H9 (cell line): ENCODE measurements around the gene SEC23IP. TPM values are rescaled to one million over a fixed set of nuclear protein-coding genes. Genes with fewer than 3 reads are reported as not detected.

Source experiments
- DNase-seq: peaks from one replicate; pipeline ENCODE4 v3.0.0-alpha.2; 2017
- H2AFZ ChIP-seq: one replicate; pipeline ENCODE4 v1.6.1; 2013; ENCODE audit warnings: mild to moderate bottlenecking, low read length, control low read depth, moderate library complexity
- H2AK5ac ChIP-seq: 2 replicates; pipeline ENCODE4 v1.6.1; 2013; ENCODE audit warnings: low read length, control low read depth, mixed read lengths; ENCODE audit not compliant: insufficient read length
- H2BK120ac ChIP-seq: one replicate; pipeline ENCODE4 v1.6.1; 2013; ENCODE audit warnings: low read depth, mild to moderate bottlenecking, low read length, control low read depth, inconsistent platforms; ENCODE audit not compliant: poor library complexity, severe bottlenecking
- H2BK12ac ChIP-seq: 2 replicates; pipeline ENCODE4 v1.6.1; 2013; ENCODE audit warnings: low read length, control low read depth, mixed read lengths, low read depth; ENCODE audit not compliant: insufficient read length
- H2BK15ac ChIP-seq: 2 replicates; pipeline ENCODE4 v1.6.1; 2013; ENCODE audit warnings: low read depth, low read length, control low read depth
- H2BK20ac ChIP-seq: one replicate; pipeline ENCODE4 v1.6.1; 2013; ENCODE audit warnings: low read depth, mild to moderate bottlenecking, low read length, control low read depth, inconsistent platforms; ENCODE audit not compliant: poor library complexity, severe bottlenecking
- H2BK5ac ChIP-seq: 2 replicates; pipeline ENCODE4 v1.6.1; 2013; ENCODE audit warnings: low read length, control low read depth, mixed read lengths; ENCODE audit not compliant: insufficient read length
- H3K14ac ChIP-seq: 2 replicates; pipeline ENCODE4 v1.6.1; 2013; ENCODE audit warnings: low read length, control low read depth; ENCODE audit not compliant: insufficient read depth
- H3K18ac ChIP-seq: 2 replicates; pipeline ENCODE4 v1.6.1; 2013; ENCODE audit warnings: low read depth, mild to moderate bottlenecking, mixed read lengths, low read length, control low read depth; ENCODE audit not compliant: insufficient read length
- H3K23ac ChIP-seq: 2 replicates; pipeline ENCODE4 v1.6.1; 2013; ENCODE audit warnings: low read length, control low read depth, mixed read lengths, low read depth; ENCODE audit not compliant: insufficient read length
- H3K23me2 ChIP-seq: 2 replicates; pipeline ENCODE4 v1.6.1; 2013; ENCODE audit warnings: low read depth, mild to moderate bottlenecking, mixed read lengths, low read length, control low read depth; ENCODE audit not compliant: insufficient read length, poor library complexity, severe bottlenecking
- H3K27ac ChIP-seq: 2 replicates; pipeline ENCODE4 v1.5.1; 2013; ENCODE audit warnings: low read length, control low read depth, mixed read lengths, low read depth; ENCODE audit not compliant: insufficient read length
- H3K27me3 ChIP-seq: 2 replicates; pipeline ENCODE4 v1.6.1; 2013; ENCODE audit warnings: low read length, control low read depth, inconsistent platforms; ENCODE audit not compliant: insufficient read depth
- H3K4ac ChIP-seq: 2 replicates; pipeline ENCODE4 v1.6.1; 2013; ENCODE audit warnings: low read depth, mild to moderate bottlenecking, control low read depth, inconsistent platforms, low read length, moderate library complexity
- H3K4me1 ChIP-seq: 2 replicates; pipeline ENCODE4 v1.6.1; 2013; ENCODE audit warnings: low read length, control low read depth, inconsistent platforms; ENCODE audit not compliant: insufficient read depth
- H3K4me2 ChIP-seq: 2 replicates; pipeline ENCODE4 v1.6.1; 2013; ENCODE audit warnings: low read length, control low read depth, mixed read lengths; ENCODE audit not compliant: insufficient read length, insufficient read depth
- H3K56ac ChIP-seq: 2 replicates; pipeline ENCODE4 v1.6.1; 2013; ENCODE audit warnings: low read depth, mild to moderate bottlenecking, mixed read lengths, low read length, control low read depth; ENCODE audit not compliant: insufficient read length
- H3K79me1 ChIP-seq: 2 replicates; pipeline ENCODE4 v1.6.1; 2013; ENCODE audit warnings: low read depth, mild to moderate bottlenecking, moderate library complexity, low read length, control low read depth, inconsistent platforms; ENCODE audit not compliant: insufficient read depth, poor library complexity, severe bottlenecking
- H3K79me2 ChIP-seq: 2 replicates; pipeline ENCODE4 v1.6.1; 2013; ENCODE audit warnings: low read length, control low read depth, inconsistent platforms; ENCODE audit not compliant: insufficient read depth
- H3K9ac ChIP-seq: 2 replicates; pipeline ENCODE4 v1.6.1; 2013; ENCODE audit warnings: low read length, control low read depth, mixed read lengths; ENCODE audit not compliant: insufficient read length; ENCODE audit errors: extremely low read depth
- H3K9me3 ChIP-seq: one replicate; pipeline ENCODE4 v1.6.1; 2013; ENCODE audit warnings: low read depth, low read length, inconsistent platforms; ENCODE audit not compliant: control insufficient read depth
- H3T11ph ChIP-seq: one replicate; pipeline ENCODE4 v1.6.1; 2013; ENCODE audit warnings: mild to moderate bottlenecking, low read length, control low read depth, inconsistent platforms
- H4K20me1 ChIP-seq: one replicate; pipeline ENCODE4 v1.6.1; 2013; ENCODE audit not compliant: control insufficient read depth, insufficient read length, insufficient read depth
- H4K5ac ChIP-seq: 2 replicates; pipeline ENCODE4 v1.6.1; 2013; ENCODE audit warnings: low read depth, mild to moderate bottlenecking, mixed read lengths, low read length, control low read depth; ENCODE audit not compliant: insufficient read length
- H4K8ac ChIP-seq: replicated peaks from 2 replicates; pipeline ENCODE4 v1.6.1; 2013; ENCODE audit warnings: low read length, control low read depth, mixed read lengths, low read depth; ENCODE audit not compliant: insufficient read length
- H4K91ac ChIP-seq: 2 replicates; pipeline ENCODE4 v1.6.1; 2013; ENCODE audit warnings: low read depth, mild to moderate bottlenecking, moderate library complexity, mixed read lengths, low read length, control low read depth; ENCODE audit not compliant: insufficient read length
- H3K27ac Mint-ChIP-seq, 3 experiments: 2 replicates in 2 of 3; 3 replicates in 1 of 3; pipeline ENCODE4 v1.8.0; 2020 to 2021; ENCODE audit warnings: mixed read lengths in 3 of 3, mild to moderate bottlenecking in 1 of 3, moderate library complexity in 1 of 3
- H3K27me3 Mint-ChIP-seq: 2 replicates; pipeline ENCODE4 v1.8.0; 2021; ENCODE audit warnings: low read depth, mild to moderate bottlenecking, moderate library complexity, mixed read lengths
- H3K36me3 Mint-ChIP-seq, 3 experiments: 2 replicates in 2 of 3; 3 replicates in 1 of 3; pipeline ENCODE4 v1.8.0; 2020 to 2021; ENCODE audit warnings: low read depth in 3 of 3, mixed read lengths in 3 of 3; ENCODE audit not compliant: insufficient read depth in 1 of 3
- H3K4me1 Mint-ChIP-seq, 2 experiments: 2 replicates each; pipeline ENCODE4 v1.8.0; 2020; ENCODE audit warnings: mixed read lengths in 2 of 2
- H3K4me3 Mint-ChIP-seq, 2 experiments: 2 replicates in 1 of 2; 3 replicates in 1 of 2; pipeline ENCODE4 v1.8.0; 2020 to 2021; ENCODE audit warnings: mild to moderate bottlenecking in 2 of 2, mixed read lengths in 2 of 2, moderate library complexity in 1 of 2
- H3K9me3 Mint-ChIP-seq, 2 experiments: 2 replicates in 1 of 2; 3 replicates in 1 of 2; pipeline ENCODE4 v1.8.0; 2020; ENCODE audit warnings: mild to moderate bottlenecking in 2 of 2, mixed read lengths in 2 of 2, moderate library complexity in 1 of 2
- WGBS: extraction: QIAGEN DNeasy Blood & Tissue Kit; methylation state at CpG from one replicate; pipeline ENCODE4 v1.1.7; 2013; ENCODE audit warnings: missing lambda C conversion rate, low lambda C conversion rate, mixed read lengths; ENCODE audit not compliant: insufficient read length; ENCODE audit errors: extremely low coverage; 5-methylcytosine and 5-hydroxymethylcytosine counted together
- total RNA-seq: library from RNA; stranded (reverse); gene quantifications from 2 replicates; pipeline ENCODE4 v1.2.1, GENCODE V29; 2021
- TF ChIP-seq, protein P1 (sequence below): fragments of 200-600 bp; sonication (generic); conservative IDR thresholded peaks from 3 replicates; pipeline ENCODE4 v1.8.0; 2021; ENCODE audit warnings: antibody characterized with exemption, mild to moderate bottlenecking

The SEC23IP gene
- total RNA-seq, 1 experiment from 2014 or later, result 93.0 TPM

DNA sequence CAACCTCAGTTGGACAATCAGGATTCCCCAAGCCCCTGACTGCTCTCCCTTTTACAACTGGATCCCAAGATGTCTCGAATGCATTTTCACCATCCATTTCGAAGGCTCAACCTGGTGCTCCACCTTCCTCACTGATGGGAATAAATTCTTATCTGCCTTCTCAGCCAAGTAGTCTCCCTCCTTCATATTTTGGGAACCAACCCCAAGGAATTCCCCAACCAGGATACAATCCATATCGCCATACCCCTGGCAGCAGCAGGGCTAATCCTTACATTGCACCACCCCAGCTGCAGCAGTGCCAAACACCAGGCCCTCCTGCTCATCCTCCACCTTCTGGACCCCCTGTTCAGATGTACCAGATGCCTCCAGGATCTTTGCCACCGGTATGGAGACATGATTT is 6.0 kb downstream of the SEC23IP start:
- H3K4me1 Mint-ChIP-seq, result peaks cover 8% of the 10 kb centered on the region in 2 experiments
- Histone ChIP-seq H3K4ac (no peak overlapping the region), H4K20me1 (no peaks in the 10 kb centered on the region), H2AK5ac (no peak overlapping the region), H2BK20ac (no peak overlapping the region), H2BK5ac (no peak overlapping the region), H3K23me2 (no peaks in the 10 kb centered on the region), H3K14ac (no peak overlapping the region), H3K27ac (no peak overlapping the region), H3K9ac (no peak overlapping the region), H2BK15ac (no peak overlapping the region), H3K9me3 (no peaks in the 10 kb centered on the region), H2AFZ (no peak overlapping the region), H3K27me3 (no peaks in the 10 kb centered on the region), H4K8ac (no peak overlapping the region), H2BK120ac (no peak overlapping the region), H3K23ac (no peak overlapping the region), H3K4me1 (no peaks in the 10 kb centered on the region), H3K18ac (no peak overlapping the region), H3K79me2 (peaks cover 32% of the 10 kb centered on the region), H3K79me1 (peaks cover 7% of the 10 kb centered on the region), H4K91ac (no peak overlapping the region), H3K56ac (no peak overlapping the region), H3K4me2 (no peak overlapping the region), H4K5ac (no peak overlapping the region), H2BK12ac (no peak overlapping the region), H3T11ph (no peak overlapping the region)
- no peaks in the 10 kb centered on the region for H3K9me3 Mint-ChIP-seq
- no peak for DNase-seq
- no peaks in the 10 kb centered on the region for H3K27me3 Mint-ChIP-seq
- no peak overlapping the region for H3K4me3 Mint-ChIP-seq
- H3K36me3 Mint-ChIP-seq, result peaks cover 29 to 55% (median 49%) of the 10 kb centered on the region in 3 experiments
- H3K27ac Mint-ChIP-seq, result peak overlapping the region in 1 of 3 experiments; percentile 18; a peak in 1 of 7 replicates
- WGBS, result no CpG with 5 or more reads among the region's 4 CpGs
- TF ChIP-seq, protein P1, sequence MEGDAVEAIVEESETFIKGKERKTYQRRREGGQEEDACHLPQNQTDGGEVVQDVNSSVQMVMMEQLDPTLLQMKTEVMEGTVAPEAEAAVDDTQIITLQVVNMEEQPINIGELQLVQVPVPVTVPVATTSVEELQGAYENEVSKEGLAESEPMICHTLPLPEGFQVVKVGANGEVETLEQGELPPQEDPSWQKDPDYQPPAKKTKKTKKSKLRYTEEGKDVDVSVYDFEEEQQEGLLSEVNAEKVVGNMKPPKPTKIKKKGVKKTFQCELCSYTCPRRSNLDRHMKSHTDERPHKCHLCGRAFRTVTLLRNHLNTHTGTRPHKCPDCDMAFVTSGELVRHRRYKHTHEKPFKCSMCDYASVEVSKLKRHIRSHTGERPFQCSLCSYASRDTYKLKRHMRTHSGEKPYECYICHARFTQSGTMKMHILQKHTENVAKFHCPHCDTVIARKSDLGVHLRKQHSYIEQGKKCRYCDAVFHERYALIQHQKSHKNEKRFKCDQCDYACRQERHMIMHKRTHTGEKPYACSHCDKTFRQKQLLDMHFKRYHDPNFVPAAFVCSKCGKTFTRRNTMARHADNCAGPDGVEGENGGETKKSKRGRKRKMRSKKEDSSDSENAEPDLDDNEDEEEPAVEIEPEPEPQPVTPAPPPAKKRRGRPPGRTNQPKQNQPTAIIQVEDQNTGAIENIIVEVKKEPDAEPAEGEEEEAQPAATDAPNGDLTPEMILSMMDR, result no peak
